Measurements from ENCODE around the gene PEX14.

DNA sequence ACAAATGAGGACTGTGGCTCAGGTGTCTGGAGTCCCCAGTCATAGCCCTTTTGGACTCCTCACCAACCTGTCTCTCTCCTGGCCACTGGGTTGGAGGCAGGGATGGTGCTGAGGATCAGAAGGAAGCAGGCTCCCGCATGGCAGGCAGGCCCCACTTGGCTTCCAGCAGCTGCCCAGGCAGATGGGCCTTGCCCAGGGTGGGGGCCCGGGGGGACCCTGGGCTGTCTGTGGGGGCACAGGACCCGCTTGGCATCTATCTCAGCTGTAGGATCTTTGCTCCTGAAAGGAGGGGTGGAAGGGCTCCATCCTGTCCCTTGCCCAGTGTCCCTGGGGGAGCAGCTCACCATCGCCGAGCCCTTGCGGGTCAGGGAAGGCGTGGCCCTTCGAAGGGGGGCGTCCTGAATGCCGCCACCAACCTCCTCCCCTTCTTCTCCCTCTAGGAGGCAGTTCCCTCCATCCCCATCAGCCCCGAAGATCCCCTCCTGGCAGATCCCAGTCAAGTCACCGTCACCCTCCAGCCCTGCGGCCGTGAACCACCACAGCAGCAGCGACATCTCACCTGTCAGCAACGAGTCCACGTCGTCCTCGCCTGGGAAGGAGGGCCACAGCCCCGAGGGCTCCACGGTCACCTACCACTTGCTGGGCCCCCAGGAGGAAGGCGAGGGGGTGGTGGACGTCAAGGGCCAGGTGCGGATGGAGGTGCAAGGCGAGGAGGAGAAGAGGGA is 154.5 kb downstream of the PEX14 start:
- no peak for TF ChIP-seq ESRRG (CRISPR knock-in tag; IDR thresholded peaks at IDR 0.05)
- no peak for TF ChIP-seq ARNTL (CRISPR knock-in tag; IDR thresholded peaks at IDR 0.05; ENCODE audit: borderline replicate concordance, low read depth)
- no peak for TF ChIP-seq PATZ1 (CRISPR knock-in tag; IDR thresholded peaks at IDR 0.05; ENCODE audit: borderline replicate concordance)
- no peak for TF ChIP-seq ZFP30 (CRISPR knock-in tag; IDR thresholded peaks at IDR 0.05)
- TF ChIP-seq CSRNP3 (CRISPR knock-in tag; IDR thresholded peaks at IDR 0.05), result no peak
- TF ChIP-seq GLIS3 (CRISPR knock-in tag; IDR thresholded peaks at IDR 0.05), result no peak
- no peak for TF ChIP-seq RARB (CRISPR knock-in tag; IDR thresholded peaks at IDR 0.05)
- no peak for TF ChIP-seq ZFP3 (CRISPR knock-in tag; IDR thresholded peaks at IDR 0.05)
- TF ChIP-seq ZNF70 (CRISPR knock-in tag; IDR thresholded peaks at IDR 0.05), result no peak
- TF ChIP-seq ISL1 (CRISPR knock-in tag; IDR thresholded peaks at IDR 0.05), result no peak

Measured in SK-N-SH treated with all-trans-retinoic acid at 6 μM for 48 hours (cell line).